ENCODE results near the gene CNTFR.

The CNTFR gene

GRCh38 chr9:34558919-34559623, 30.5 kb downstream of the CNTFR start:
- no peak overlapping the region for H3K4me3 ChIP-seq (ENCODE audit: low read length)
- DNase-seq (ENCODE audit: low read depth, low spot score) = no peak

GRCh38 chr9:34558364-34558763, 31.2 kb downstream of the CNTFR start:
- DNase-seq (ENCODE audit: low read depth, low spot score) = no peak

GRCh38 chr9:34557426-34558321, 31.9 kb downstream of the CNTFR start:
- DNase-seq (ENCODE audit: low read depth, low spot score) = no peak
- no peak overlapping the region for H3K4me3 ChIP-seq (ENCODE audit: low read length)

More at GRCh38 chr9:34558364-34558763, 31.2 kb downstream of the CNTFR start:
- no peak overlapping the region for H3K4me3 ChIP-seq (ENCODE audit: low read length)

GRCh38 chr9:34556949-34557348, 32.6 kb downstream of the CNTFR start:
- no peak for DNase-seq (ENCODE audit: low read depth, low spot score)
- H3K4me3 ChIP-seq (ENCODE audit: low read length) = no peak overlapping the region

GRCh38 chr9:34555936-34556525, 33.5 kb downstream of the CNTFR start:
- DNase-seq (ENCODE audit: low read depth, low spot score) = no peak
- H3K4me3 ChIP-seq (ENCODE audit: low read length) = no peak overlapping the region

- H3K4me3 ChIP-seq (ENCODE audit: low read length) = no peak overlapping the region
- no peak for DNase-seq (ENCODE audit: low read depth, low spot score)
These were observed 34.0 kb downstream of the CNTFR start for GRCh38 chr9:34555500-34555899.

- DNase-seq (ENCODE audit: low read depth, low spot score) = no peak
These were observed 34.5 kb downstream of the CNTFR start for GRCh38 chr9:34555002-34555348.

GRCh38 chr9:34554211-34555001, 35.1 kb downstream of the CNTFR start:
- no peak overlapping the region for H3K4me3 ChIP-seq (ENCODE audit: low read length)
- no peak for DNase-seq (ENCODE audit: low read depth, low spot score)

More at GRCh38 chr9:34555002-34555348, 34.5 kb downstream of the CNTFR start:
- H3K4me3 ChIP-seq (ENCODE audit: low read length) = no peak overlapping the region

- DNase-seq (ENCODE audit: low read depth, low spot score) = no peak
- H3K4me3 ChIP-seq (ENCODE audit: low read length) = no peak overlapping the region
These were observed 36.0 kb downstream of the CNTFR start for GRCh38 chr9:34553511-34554021.

- DNase-seq (ENCODE audit: low read depth, low spot score) = no peak
- H3K4me3 ChIP-seq (ENCODE audit: low read length) = no peak overlapping the region
These were observed 36.5 kb downstream of the CNTFR start for GRCh38 chr9:34552986-34553385.

GRCh38 chr9:34552606-34552981, 36.9 kb downstream of the CNTFR start:
- DNase-seq (ENCODE audit: low read depth, low spot score) = no peak
- no peak overlapping the region for H3K4me3 ChIP-seq (ENCODE audit: low read length)

- H3K4me3 ChIP-seq (ENCODE audit: low read length) = no peak overlapping the region
- DNase-seq (ENCODE audit: low read depth, low spot score) = no peak
These were observed 37.5 kb downstream of the CNTFR start for GRCh38 chr9:34551751-34552605.

- H3K4me3 ChIP-seq (ENCODE audit: low read length) = no peak overlapping the region
- DNase-seq (ENCODE audit: low read depth, low spot score) = no peak
These were observed 38.7 kb downstream of the CNTFR start for GRCh38 chr9:34550681-34551270.

GRCh38 chr9:34550016-34550680, 39.4 kb downstream of the CNTFR start:
- no peak for DNase-seq (ENCODE audit: low read depth, low spot score)
- H3K4me3 ChIP-seq (ENCODE audit: low read length) = no peak overlapping the region

- no peak overlapping the region for H3K4me3 ChIP-seq (ENCODE audit: low read length)
- no peak for DNase-seq (ENCODE audit: low read depth, low spot score)
These were observed 40.2 kb downstream of the CNTFR start for GRCh38 chr9:34549407-34549732.

GRCh38 chr9:34547960-34548611, 41.4 kb downstream of the CNTFR start:
- no peak overlapping the region for H3K4me3 ChIP-seq (ENCODE audit: low read length)
- no peak for DNase-seq (ENCODE audit: low read depth, low spot score)

Measured in Jurkat, Clone E6-1 (cell line).